GM21360 (cell line): Measurements from ENCODE around the gene IL15.

Source experiments
- ATAC-seq: cut with Tn5 transposase; IDR thresholded peaks from one replicate; pipeline ENCODE4 v1.9.1; 2021; ENCODE audit warnings: mild to moderate bottlenecking, moderate library complexity; ENCODE audit not compliant: unreplicated experiment

IL15 gene

GRCh38 chr4:141763374-141763773 lies 127.0 kb downstream of the IL15 start:
- ATAC-seq, result no peak

- ATAC-seq, result no peak
These were observed 132.6 kb downstream of the IL15 start for GRCh38 chr4:141768954-141769353.

- peak; percentile 69 for ATAC-seq
These were observed 135.8 kb downstream of the IL15 start for GRCh38 chr4:141771889-141772830.

- ATAC-seq, result no peak
These were observed 136.5 kb downstream of the IL15 start for GRCh38 chr4:141772838-141773237.

- no peak for ATAC-seq
These were observed 145.8 kb downstream of the IL15 start for GRCh38 chr4:141782205-141782604.
